ENCODE measurements around the gene CEP63. TPM values are rescaled to one million over a fixed set of nuclear protein-coding genes. Genes with fewer than 3 reads are reported as not detected.

The CEP63 gene
- total and polyA plus RNA-seq, 2 of the 8 experiments (the other 6 are each of a cell fraction or from before 2014, with no cell fraction given), result 5.3 to 18.2 TPM

- TF ChIP-seq CHD7 (IDR thresholded peaks at IDR 0.05; ENCODE audit: insufficient replicate concordance, low read length), result no peak
- TF ChIP-seq RXRA (IDR thresholded peaks at IDR 0.05; ENCODE audit: insufficient read depth, low read depth, low read length), result no peak
- no peak for TF ChIP-seq SAP30 (IDR thresholded peaks at IDR 0.05; ENCODE audit: insufficient read depth, insufficient replicate concordance, low read length)
- TF ChIP-seq SP1 (IDR thresholded peaks at IDR 0.05; ENCODE audit: low read depth, low read length), result no peak
- no peak for TF ChIP-seq CBX5 (IDR thresholded peaks at IDR 0.05; ENCODE audit: low read depth, low read length)
- no peak for TF ChIP-seq JUND (IDR thresholded peaks at IDR 0.05; ENCODE audit: low read length)
- TF ChIP-seq EP300 (IDR thresholded peaks at IDR 0.05; ENCODE audit: borderline replicate concordance in 1 of 2, low read depth in 2 of 2, low read length in 2 of 2), result no peak
- TF ChIP-seq RAD21 (IDR thresholded peaks at IDR 0.05 in 1 of 2, conservative IDR thresholded peaks at IDR 0.05 in 1 of 2; ENCODE audit: low read depth in 2 of 2, low read length in 2 of 2), result peak in 1 of 2 experiments; percentile 20; a peak in 2 of 4 replicates
- TF ChIP-seq MAFK (IDR thresholded peaks at IDR 0.05; ENCODE audit: low read depth, low read length), result no peak
Observed at GRCh38 chr3:134601539-134602439, 115.9 kb downstream of the CEP63 start (continued).

All from H1 (cell line).